Endodermal cell (in vitro differentiated cells): ENCODE results near the gene CNDP2. TPM values are rescaled to one million over a fixed set of nuclear protein-coding genes. Genes with fewer than 3 reads are reported as not detected.

Source experiments
- DNase-seq: peaks from one replicate; pipeline ENCODE4 v3.0.0-alpha.2; 2017
- H3K27ac ChIP-seq: 2 replicates; pipeline ENCODE4 v1.5.1; 2013; ENCODE audit warnings: mild to moderate bottlenecking, low read depth, low read length, moderate library complexity
- H3K27me3 ChIP-seq: 2 replicates; pipeline ENCODE4 v1.6.1; 2013; ENCODE audit warnings: mild to moderate bottlenecking, low read length, moderate library complexity; ENCODE audit not compliant: insufficient read depth, control insufficient read depth, poor library complexity, severe bottlenecking
- H3K36me3 ChIP-seq: 2 replicates; pipeline ENCODE4 v1.7.0; 2013; ENCODE audit warnings: mild to moderate bottlenecking, low read length, moderate library complexity; ENCODE audit not compliant: control insufficient read depth, insufficient read depth
- H3K4me1 ChIP-seq: one replicate; pipeline ENCODE4 v1.7.0; 2013; ENCODE audit warnings: low read length; ENCODE audit not compliant: control insufficient read depth, insufficient read depth
- H3K4me3 ChIP-seq: 2 replicates; pipeline ENCODE4 v1.5.1; 2013; ENCODE audit warnings: mild to moderate bottlenecking, low read length, moderate library complexity
- H3K9ac ChIP-seq: 2 replicates; pipeline ENCODE4 v1.6.1; 2013; ENCODE audit warnings: mild to moderate bottlenecking, low read length, moderate library complexity; ENCODE audit not compliant: poor library complexity, severe bottlenecking; ENCODE audit errors: extremely low read depth
- H3K9me3 ChIP-seq: 2 replicates; pipeline ENCODE4 v1.6.1; 2013; ENCODE audit warnings: mild to moderate bottlenecking, low read length, moderate library complexity; ENCODE audit not compliant: control insufficient read depth
- H3K27ac Mint-ChIP-seq: 2 replicates; pipeline ENCODE4 v1.8.0; 2020; ENCODE audit warnings: mixed read lengths
- H3K27me3 Mint-ChIP-seq: 2 replicates; pipeline ENCODE4 v1.8.0; 2021; ENCODE audit warnings: mild to moderate bottlenecking, mixed read lengths; ENCODE audit not compliant: insufficient read depth
- H3K36me3 Mint-ChIP-seq: 2 replicates; pipeline ENCODE4 v1.8.0; 2020; ENCODE audit warnings: low read depth, mixed read lengths
- H3K4me1 Mint-ChIP-seq: 2 replicates; pipeline ENCODE4 v1.8.0; 2020; ENCODE audit warnings: mixed read lengths
- H3K4me3 Mint-ChIP-seq: 2 replicates; pipeline ENCODE4 v1.8.0; 2020; ENCODE audit warnings: mild to moderate bottlenecking, moderate library complexity, mixed read lengths
- H3K9me3 Mint-ChIP-seq: 2 replicates; pipeline ENCODE4 v1.8.0; 2020; ENCODE audit warnings: mild to moderate bottlenecking, mixed read lengths
- WGBS, 2 experiments: methylation state at CpG; one replicate each; pipeline versions ENCODE4 v1.1.5 to v1.1.7; 2013; ENCODE audit warnings: missing lambda C conversion rate in 2 of 2, mixed read lengths in 1 of 2; ENCODE audit not compliant: insufficient coverage in 1 of 2, insufficient read length in 1 of 2; 5-methylcytosine and 5-hydroxymethylcytosine counted together
- total RNA-seq, 2 donors: library from RNA; stranded (reverse); fragmentation: NEBNext Ultra II Directional in 1 of 2; extraction: Animal tissue kit (Norgen Biotek cat#: 25700) in 1 of 2; gene quantifications; 2 replicates in 1 of 2; 3 replicates in 1 of 2; pipeline ENCODE4 v1.2.1, GENCODE V29; 2021
- TF ChIP-seq, protein P1 (sequence below): fragments of 200-600 bp; sonication (generic); conservative IDR thresholded peaks from 2 replicates; pipeline ENCODE4 v1.5.0; 2021; ENCODE audit warnings: antibody characterized with exemption, mild to moderate bottlenecking

CNDP2 gene
- total RNA-seq, 2 donors from 2014 or later = 385 to 416 TPM

DNA sequence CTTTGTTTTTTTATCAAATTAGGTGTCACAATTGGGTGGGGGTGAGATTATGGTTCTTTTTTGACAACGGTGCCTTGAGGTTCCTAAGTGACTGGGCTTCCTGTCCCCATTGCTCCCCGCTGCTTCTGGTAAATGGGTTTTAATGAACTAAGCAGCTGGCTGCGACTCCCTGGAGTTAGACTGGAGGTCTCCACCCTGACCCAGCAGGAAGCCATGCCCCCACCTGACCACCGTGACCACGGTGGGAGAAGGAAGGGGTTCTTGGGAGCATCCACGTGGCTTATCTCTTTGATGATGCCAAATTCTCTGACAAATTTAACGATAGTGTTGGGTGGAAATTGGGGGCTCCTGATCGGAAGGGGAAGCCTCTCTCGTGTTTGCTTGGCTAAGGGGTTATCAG, 12.2 kb downstream of the CNDP2 start:
- no peak overlapping the region for H3K4me3 ChIP-seq
- no peaks in the 10 kb centered on the region for H3K9me3 ChIP-seq
- DNase-seq = peak; percentile 81
- H3K4me3 Mint-ChIP-seq = no peak overlapping the region
- no peaks in the 10 kb centered on the region for H3K27me3 ChIP-seq
- no peak overlapping the region for H3K9ac ChIP-seq
- WGBS, 2 experiments = 46 to 90% methylated on average over 7 to 9 of the region's 9 CpGs
- H3K27ac Mint-ChIP-seq = peak overlapping the region; percentile 92
- TF ChIP-seq, protein P1, sequence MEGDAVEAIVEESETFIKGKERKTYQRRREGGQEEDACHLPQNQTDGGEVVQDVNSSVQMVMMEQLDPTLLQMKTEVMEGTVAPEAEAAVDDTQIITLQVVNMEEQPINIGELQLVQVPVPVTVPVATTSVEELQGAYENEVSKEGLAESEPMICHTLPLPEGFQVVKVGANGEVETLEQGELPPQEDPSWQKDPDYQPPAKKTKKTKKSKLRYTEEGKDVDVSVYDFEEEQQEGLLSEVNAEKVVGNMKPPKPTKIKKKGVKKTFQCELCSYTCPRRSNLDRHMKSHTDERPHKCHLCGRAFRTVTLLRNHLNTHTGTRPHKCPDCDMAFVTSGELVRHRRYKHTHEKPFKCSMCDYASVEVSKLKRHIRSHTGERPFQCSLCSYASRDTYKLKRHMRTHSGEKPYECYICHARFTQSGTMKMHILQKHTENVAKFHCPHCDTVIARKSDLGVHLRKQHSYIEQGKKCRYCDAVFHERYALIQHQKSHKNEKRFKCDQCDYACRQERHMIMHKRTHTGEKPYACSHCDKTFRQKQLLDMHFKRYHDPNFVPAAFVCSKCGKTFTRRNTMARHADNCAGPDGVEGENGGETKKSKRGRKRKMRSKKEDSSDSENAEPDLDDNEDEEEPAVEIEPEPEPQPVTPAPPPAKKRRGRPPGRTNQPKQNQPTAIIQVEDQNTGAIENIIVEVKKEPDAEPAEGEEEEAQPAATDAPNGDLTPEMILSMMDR = no peak
- no peaks in the 10 kb centered on the region for H3K9me3 Mint-ChIP-seq
- peaks cover 72% of the 10 kb centered on the region for H3K36me3 Mint-ChIP-seq
- no peaks in the 10 kb centered on the region for H3K27me3 Mint-ChIP-seq
- peak overlapping the region; percentile 14 for H3K27ac ChIP-seq
- H3K4me1 Mint-ChIP-seq = peaks cover 39% of the 10 kb centered on the region
- H3K36me3 ChIP-seq = peaks cover 78% of the 10 kb centered on the region
- peaks cover 29% of the 10 kb centered on the region for H3K4me1 ChIP-seq

DNA sequence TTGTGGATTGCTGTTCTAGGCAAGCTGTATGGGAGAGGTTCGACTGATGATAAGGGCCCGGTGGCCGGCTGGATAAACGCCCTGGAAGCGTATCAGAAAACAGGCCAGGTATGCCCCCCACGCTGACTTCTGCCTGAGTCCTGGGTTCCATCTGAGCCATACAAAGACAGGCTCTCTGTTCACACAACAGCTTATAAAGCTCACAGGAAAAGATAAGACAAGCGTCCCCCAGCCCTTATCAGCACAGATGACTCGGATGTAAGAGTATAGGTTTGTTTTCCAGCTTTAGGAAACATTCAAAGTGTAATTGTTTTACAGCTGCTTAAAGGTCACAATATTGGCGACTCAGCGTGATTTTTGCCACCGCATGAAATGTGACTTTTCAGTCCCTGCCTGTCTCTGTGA, 12.7 kb downstream of the CNDP2 start:
- H3K4me3 Mint-ChIP-seq = no peak overlapping the region
- Histone ChIP-seq H3K4me1 (peaks cover 29% of the 10 kb centered on the region), H3K27me3 (no peaks in the 10 kb centered on the region), H3K9ac (no peak overlapping the region), H3K4me3 (no peak overlapping the region), H3K27ac (peak overlapping the region; percentile 14), H3K36me3 (peaks cover 81% of the 10 kb centered on the region), H3K9me3 (no peaks in the 10 kb centered on the region)
- H3K27me3 Mint-ChIP-seq = no peaks in the 10 kb centered on the region
- peaks cover 74% of the 10 kb centered on the region for H3K36me3 Mint-ChIP-seq
- TF ChIP-seq, protein P1 = no peak
- peak overlapping the region; percentile 92 for H3K27ac Mint-ChIP-seq
- H3K9me3 Mint-ChIP-seq = no peaks in the 10 kb centered on the region
- peak; percentile 80 for DNase-seq
- WGBS, 2 experiments = 45 to 84% methylated on average over 10 to 11 of the region's 11 CpGs
- peaks cover 41% of the 10 kb centered on the region for H3K4me1 Mint-ChIP-seq

DNA sequence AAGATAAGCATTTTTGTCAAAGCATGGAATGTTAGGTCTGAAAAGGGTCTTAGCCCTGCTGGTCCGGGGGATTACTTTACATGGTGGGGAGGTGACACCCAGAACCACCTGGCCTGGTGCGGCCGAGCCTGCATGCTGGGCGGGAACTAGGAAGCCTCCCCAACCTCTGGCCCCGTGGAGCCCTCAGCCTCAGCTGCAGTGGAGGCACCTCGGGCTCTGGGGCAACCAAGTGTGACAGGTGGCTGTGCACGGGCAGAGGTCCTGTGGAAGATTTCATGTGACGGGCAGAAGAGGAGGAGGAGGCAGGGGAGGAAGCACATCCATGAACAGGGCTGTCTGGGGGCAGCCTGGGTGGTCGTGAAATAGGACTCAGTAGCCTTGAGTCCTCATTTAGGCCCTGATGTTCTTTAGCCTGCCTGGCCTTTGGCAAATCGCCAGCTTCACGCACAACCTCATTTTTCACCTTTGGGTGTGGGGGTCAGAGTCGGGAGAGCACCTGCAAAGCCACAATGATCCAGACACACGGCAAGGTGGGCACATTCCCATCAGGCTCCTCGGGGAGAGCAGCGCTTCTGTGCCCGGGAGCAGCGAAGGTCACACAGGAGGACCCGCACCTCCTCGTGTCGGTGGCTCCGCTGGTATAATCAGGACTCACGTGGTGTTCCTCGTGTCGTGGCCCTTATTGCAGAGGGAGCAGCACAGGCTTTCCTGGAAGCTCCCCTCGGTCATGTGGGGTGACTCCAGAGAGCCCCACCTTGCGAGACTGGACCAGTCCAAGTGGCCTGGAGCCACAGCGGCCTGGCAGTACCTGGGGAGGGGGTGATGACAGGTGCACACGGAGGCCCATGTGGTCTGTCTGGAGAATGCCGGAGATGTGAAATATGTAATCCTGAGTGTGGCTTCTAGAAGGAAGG, 13.9 kb downstream of the CNDP2 start:
- Histone ChIP-seq H3K9ac (no peak overlapping the region), H3K9me3 (no peaks in the 10 kb centered on the region), H3K4me1 (peaks cover 29% of the 10 kb centered on the region), H3K27me3 (no peaks in the 10 kb centered on the region), H3K27ac (no peak overlapping the region), H3K36me3 (peaks cover 81% of the 10 kb centered on the region), H3K4me3 (no peak overlapping the region)
- peak; percentile 30 for DNase-seq
- TF ChIP-seq, protein P1 = no peak
- peaks cover 78% of the 10 kb centered on the region for H3K36me3 Mint-ChIP-seq
- no peak overlapping the region for H3K4me3 Mint-ChIP-seq
- no peaks in the 10 kb centered on the region for H3K27me3 Mint-ChIP-seq
- H3K9me3 Mint-ChIP-seq = no peaks in the 10 kb centered on the region
- H3K4me1 Mint-ChIP-seq = peaks cover 37% of the 10 kb centered on the region
- WGBS, 2 experiments = 93 to 98% methylated on average over 18 to 29 of the region's 29 CpGs
- no peak overlapping the region for H3K27ac Mint-ChIP-seq
